Natural killer cell (primary cell): ENCODE results near the gene TDRD6. TPM values are rescaled to one million over a fixed set of nuclear protein-coding genes. Genes with fewer than 3 reads are reported as not detected.

Experiments used
- ATAC-seq, 3 donors: fragments of 150-1000 bp in 2 of 3; fragments of 200-7000 bp in 1 of 3; cut with Tn5 transposase; 1 replicate in 1 of 3; 2 replicates in 2 of 3; pipeline ENCODE4 v1.10.0; 2021; ENCODE audit warnings: mild to moderate bottlenecking in 2 of 3, moderate library complexity in 2 of 3
- DNase-seq, 2 donors: peaks; one replicate each; pipeline versions ENCODE4 v3.0.0 to v3.0.0-alpha.2; 2013 to 2021; ENCODE audit warnings: mixed read lengths in 1 of 2
- H3K27ac ChIP-seq: one replicate; pipeline ENCODE4 v1.5.1; 2013; ENCODE audit warnings: mild to moderate bottlenecking, low read length
- H3K27me3 ChIP-seq: one replicate; pipeline ENCODE4 v1.6.1; 2013; ENCODE audit warnings: low read length; ENCODE audit not compliant: control insufficient read depth, insufficient read depth
- H3K36me3 ChIP-seq: one replicate; pipeline ENCODE4 v1.6.1; 2013; ENCODE audit warnings: low read length; ENCODE audit not compliant: control insufficient read depth, insufficient read depth
- H3K4me1 ChIP-seq: one replicate; pipeline ENCODE4 v1.6.1; 2013; ENCODE audit warnings: low read length; ENCODE audit not compliant: control insufficient read depth, insufficient read depth
- H3K4me3 ChIP-seq: one replicate; pipeline ENCODE4 v1.5.1; 2013; ENCODE audit warnings: low read length
- H3K9me3 ChIP-seq: one replicate; pipeline ENCODE4 v1.6.1; 2013; ENCODE audit warnings: low read length; ENCODE audit not compliant: control insufficient read depth, insufficient read depth
- H3K27ac Mint-ChIP-seq, 2 donors: one replicate each; pipeline ENCODE4 v1.8.0; 2022; ENCODE audit warnings: mild to moderate bottlenecking in 2 of 2, mixed read lengths in 2 of 2, moderate library complexity in 1 of 2
- H3K27me3 Mint-ChIP-seq, 2 donors: one replicate each; pipeline ENCODE4 v1.8.0; 2022; ENCODE audit warnings: low read depth in 2 of 2, mixed read lengths in 2 of 2
- H3K36me3 Mint-ChIP-seq: one replicate; pipeline ENCODE4 v1.8.0; 2022; ENCODE audit warnings: mixed read lengths
- H3K4me1 Mint-ChIP-seq, 2 donors: one replicate each; pipeline ENCODE4 v1.8.0; 2022; ENCODE audit warnings: mixed read lengths in 2 of 2
- H3K4me3 Mint-ChIP-seq: one replicate; pipeline ENCODE4 v1.8.0; 2022; ENCODE audit warnings: mild to moderate bottlenecking, moderate library complexity, mixed read lengths
- H3K9me3 Mint-ChIP-seq, 2 donors: one replicate each; pipeline ENCODE4 v1.8.0; 2022; ENCODE audit warnings: mixed read lengths in 2 of 2
- CTCF ChIP-seq: fragments of 200-600 bp; IDR thresholded peaks from one replicate; pipeline ENCODE4 v1.8.0; 2022; ENCODE audit warnings: antibody characterized with exemption
- WGBS: methylation state at CpG from one replicate; pipeline ENCODE4 v1.1.7; 2013; ENCODE audit warnings: missing lambda C conversion rate; ENCODE audit not compliant: insufficient coverage; 5-methylcytosine and 5-hydroxymethylcytosine counted together
- intact Hi-C: fragments of 100-400 bp; cut with micrococcal nuclease; formaldehyde crosslinking; loops from one replicate; pipeline ENCODE4 v1.14.2; 2022
- total RNA-seq, 4 donors: library from RNA; stranded (reverse); fragments of 120-200 nt in 1 of 4; gene quantifications; one replicate each; pipeline versions ENCODE4 v1.2.3 to v1.2.4, GENCODE V29; 2013 to 2022

TDRD6 gene
- total RNA-seq, 3 donors from 2014 or later (not counting 1 experiment from before 2014, with no cell fraction given): not detected

- Mint-ChIP-seq H3K36me3 (no peaks in the 10 kb centered on the region), H3K4me1 (peaks cover 11 to 13% of the 10 kb centered on the region in 2 donors)
Measured at GRCh38 chr6:46657642-46658041, 30.0 kb upstream of the TDRD6 start.

GRCh38 chr6:46661483-46661882, 26.2 kb upstream of the TDRD6 start:
- H3K27me3 ChIP-seq: no peaks in the 10 kb centered on the region
- H3K36me3 ChIP-seq: no peaks in the 10 kb centered on the region
- H3K27ac ChIP-seq: no peak overlapping the region
- H3K9me3 ChIP-seq: no peaks in the 10 kb centered on the region
- Mint-ChIP-seq H3K4me3 (no peak overlapping the region), H3K9me3 (no peaks in the 10 kb centered on the region), H3K27ac (no peak overlapping the region), H3K36me3 (no peaks in the 10 kb centered on the region), H3K4me1 (no peaks in the 10 kb centered on the region), H3K27me3 (peaks cover 0 to 7% of the 10 kb centered on the region in 2 donors)
- no peak overlapping the region for H3K4me3 ChIP-seq
- no peak for DNase-seq
- TF ChIP-seq CTCF: no peak
- H3K4me1 ChIP-seq: no peaks in the 10 kb centered on the region
- WGBS: 82% methylated on average over 2 of the region's 2 CpGs
- intact Hi-C loops: no loop called here
- no peak for ATAC-seq

More at GRCh38 chr6:46657642-46658041, 30.0 kb upstream of the TDRD6 start:
- no peak overlapping the region for H3K4me3 ChIP-seq
- H3K36me3 ChIP-seq: no peaks in the 10 kb centered on the region
- Mint-ChIP-seq H3K27me3 (peaks cover 18 to 31% of the 10 kb centered on the region in 2 donors), H3K9me3 (no peaks in the 10 kb centered on the region), H3K4me3 (no peak overlapping the region), H3K27ac (no peak overlapping the region)
- TF ChIP-seq CTCF: no peak
- no peaks in the 10 kb centered on the region for H3K9me3 ChIP-seq
- no peak for DNase-seq
- intact Hi-C loops: no loop called here
- H3K27me3 ChIP-seq: peaks cover 10% of the 10 kb centered on the region
- no peak for ATAC-seq
- no peak overlapping the region for H3K27ac ChIP-seq
- H3K4me1 ChIP-seq: peaks cover under 1% of the 10 kb centered on the region

- no peak for TF ChIP-seq CTCF
- no peak for DNase-seq
- intact Hi-C loops: no loop called here
- WGBS: 91% methylated on average over 2 of the region's 2 CpGs
- Histone ChIP-seq H3K27ac (no peak overlapping the region), H3K9me3 (no peaks in the 10 kb centered on the region), H3K4me1 (no peaks in the 10 kb centered on the region), H3K27me3 (no peaks in the 10 kb centered on the region), H3K36me3 (no peaks in the 10 kb centered on the region), H3K4me3 (no peak overlapping the region)
- no peak overlapping the region for H3K4me3 Mint-ChIP-seq
- ATAC-seq: no peak
- no peaks in the 10 kb centered on the region for H3K27me3 Mint-ChIP-seq
- no peaks in the 10 kb centered on the region for H3K36me3 Mint-ChIP-seq
- H3K27ac Mint-ChIP-seq: no peak overlapping the region
- H3K9me3 Mint-ChIP-seq: no peaks in the 10 kb centered on the region
- no peaks in the 10 kb centered on the region for H3K4me1 Mint-ChIP-seq
Measured at GRCh38 chr6:46667377-46667776, 20.3 kb upstream of the TDRD6 start.

GRCh38 chr6:46674410-46674809, 13.3 kb upstream of the TDRD6 start:
- DNase-seq: no peak

More at GRCh38 chr6:46674410-46674809, 13.3 kb upstream of the TDRD6 start:
- no peak for TF ChIP-seq CTCF
- intact Hi-C loops: no loop called here
- no peaks in the 10 kb centered on the region for H3K9me3 ChIP-seq
- Mint-ChIP-seq H3K27me3 (peaks cover 0 to 12% of the 10 kb centered on the region in 2 donors), H3K9me3 (no peaks in the 10 kb centered on the region), H3K4me3 (no peak overlapping the region), H3K27ac (no peak overlapping the region), H3K4me1 (no peaks in the 10 kb centered on the region), H3K36me3 (no peaks in the 10 kb centered on the region)
- H3K4me1 ChIP-seq: no peaks in the 10 kb centered on the region
- no peak overlapping the region for H3K4me3 ChIP-seq
- H3K27ac ChIP-seq: no peak overlapping the region
- no peak for ATAC-seq
- WGBS: 79% methylated on average over 1 of the region's 1 CpG
- no peaks in the 10 kb centered on the region for H3K36me3 ChIP-seq
- no peaks in the 10 kb centered on the region for H3K27me3 ChIP-seq
